PFSK-1 (cell line): ENCODE data around the gene BBOF1.

Experiments used
- POLR2AphosphoS5 ChIP-seq: IDR thresholded peaks from 2 replicates; pipeline ENCODE4 v1.6.1; 2012; ENCODE audit warnings: low read depth, mild to moderate bottlenecking, control low read depth, low read length, moderate library complexity
- REST ChIP-seq, 2 experiments: IDR thresholded peaks; 2 replicates each; pipeline versions ENCODE4 v1.6.1 to v1.8.0; 2011 to 2012; ENCODE audit warnings: low read depth in 2 of 2, low read length in 2 of 2, control low read depth in 1 of 2, inconsistent platforms in 1 of 2, mild to moderate bottlenecking in 1 of 2, moderate library complexity in 1 of 2; ENCODE audit not compliant: insufficient read depth in 1 of 2
- TAF1 ChIP-seq: IDR thresholded peaks from 2 replicates; pipeline ENCODE4 v1.6.1; 2012; ENCODE audit warnings: low read length, control low read depth, borderline replicate concordance; ENCODE audit not compliant: insufficient read depth

- TF ChIP-seq TAF1 (no peak), POLR2AphosphoS5 (no peak), REST (IDR thresholded peaks at IDR 0.05; ENCODE audit: insufficient read depth in 1 of 2, low read depth in 2 of 2, low read length in 2 of 2) (no peak)
Measured at GRCh38 chr14:74085047-74085637, 66.0 kb downstream of the BBOF1 start.
